ENCODE measurements around the gene SPPL3.

DNA sequence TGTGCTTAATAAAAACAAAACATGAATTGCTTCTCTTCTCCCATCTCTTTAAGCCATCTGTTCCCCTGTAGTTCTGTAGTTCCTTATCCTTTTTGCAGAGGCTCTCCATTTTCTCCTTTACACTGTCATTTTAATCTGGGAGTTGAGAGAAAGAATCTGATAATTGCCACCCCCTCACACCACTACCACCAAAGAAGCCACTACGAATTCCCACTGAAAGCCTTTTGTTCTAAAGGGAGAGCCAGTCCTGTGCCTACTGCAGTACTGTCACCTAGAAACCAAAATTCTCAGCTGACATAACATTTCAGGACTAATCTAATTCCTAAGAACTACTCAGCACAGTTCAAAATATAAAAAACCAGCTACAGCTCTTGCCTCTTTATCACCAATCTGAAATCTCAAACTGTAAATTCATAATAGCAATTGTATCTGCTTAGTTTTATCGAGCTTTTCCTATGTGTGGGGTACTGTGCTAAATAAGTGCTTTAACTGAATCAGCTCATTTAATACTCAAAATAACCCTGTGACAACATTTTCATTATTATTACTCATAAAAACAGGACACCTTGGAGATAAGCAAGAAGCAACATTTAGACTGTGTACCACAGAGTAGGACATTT, 72.4 kb downstream of the SPPL3 start:
- TF ChIP-seq, protein P1, sequence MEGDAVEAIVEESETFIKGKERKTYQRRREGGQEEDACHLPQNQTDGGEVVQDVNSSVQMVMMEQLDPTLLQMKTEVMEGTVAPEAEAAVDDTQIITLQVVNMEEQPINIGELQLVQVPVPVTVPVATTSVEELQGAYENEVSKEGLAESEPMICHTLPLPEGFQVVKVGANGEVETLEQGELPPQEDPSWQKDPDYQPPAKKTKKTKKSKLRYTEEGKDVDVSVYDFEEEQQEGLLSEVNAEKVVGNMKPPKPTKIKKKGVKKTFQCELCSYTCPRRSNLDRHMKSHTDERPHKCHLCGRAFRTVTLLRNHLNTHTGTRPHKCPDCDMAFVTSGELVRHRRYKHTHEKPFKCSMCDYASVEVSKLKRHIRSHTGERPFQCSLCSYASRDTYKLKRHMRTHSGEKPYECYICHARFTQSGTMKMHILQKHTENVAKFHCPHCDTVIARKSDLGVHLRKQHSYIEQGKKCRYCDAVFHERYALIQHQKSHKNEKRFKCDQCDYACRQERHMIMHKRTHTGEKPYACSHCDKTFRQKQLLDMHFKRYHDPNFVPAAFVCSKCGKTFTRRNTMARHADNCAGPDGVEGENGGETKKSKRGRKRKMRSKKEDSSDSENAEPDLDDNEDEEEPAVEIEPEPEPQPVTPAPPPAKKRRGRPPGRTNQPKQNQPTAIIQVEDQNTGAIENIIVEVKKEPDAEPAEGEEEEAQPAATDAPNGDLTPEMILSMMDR (IDR thresholded peaks at IDR 0.05; ENCODE audit: low read depth, low read length, poor library complexity, severe bottlenecking) = no peak
- TF ChIP-seq EZH2phosphoT487 (IDR thresholded peaks at IDR 0.05; ENCODE audit: borderline replicate concordance, low read length) = no peak
